Smooth muscle cell (in vitro differentiated cells): Measurements from ENCODE around the gene CRYGC. TPM values are rescaled to one million over a fixed set of nuclear protein-coding genes. Genes with fewer than 3 reads are reported as not detected.

Source experiments
- DNase-seq: peaks from one replicate; lab custom pipeline; 2025; ENCODE audit not compliant: unreplicated experiment; lab: John Stamatoyannopoulos, UW
- H2AFZ ChIP-seq: fragments of 200-600 bp; sonication (generic); 2 replicates; pipeline ENCODE4 v1.6.0; 2016; ENCODE audit warnings: antibody characterized with exemption, low read depth, mild to moderate bottlenecking
- H3F3A ChIP-seq: fragments of 200-600 bp; sonication (generic); 2 replicates; pipeline ENCODE4 v1.6.0; 2017; ENCODE audit warnings: antibody characterized with exemption, low read depth
- H3K27ac ChIP-seq: fragments of 200-600 bp; sonication (generic); 2 replicates; pipeline ENCODE4 v1.5.1; 2016; ENCODE audit warnings: low read depth, mild to moderate bottlenecking
- H3K27me3 ChIP-seq: fragments of 200-600 bp; sonication (generic); 2 replicates; pipeline ENCODE4 v1.6.1; 2016; ENCODE audit warnings: low read depth, mild to moderate bottlenecking
- H3K36me3 ChIP-seq: fragments of 200-600 bp; sonication (generic); 2 replicates; pipeline ENCODE4 v1.5.1; 2016; ENCODE audit warnings: low read depth
- H3K4me1 ChIP-seq: fragments of 200-600 bp; sonication (generic); 2 replicates; pipeline ENCODE4 v1.5.1; 2016; ENCODE audit warnings: low read depth
- H3K4me2 ChIP-seq: fragments of 200-600 bp; sonication (generic); 2 replicates; pipeline ENCODE4 v1.6.0; 2016; ENCODE audit warnings: mild to moderate bottlenecking
- H3K4me3 ChIP-seq: fragments of 200-600 bp; sonication (generic); 2 replicates; pipeline ENCODE4 v1.5.1; 2016; ENCODE audit warnings: mild to moderate bottlenecking
- H3K79me2 ChIP-seq: fragments of 200-600 bp; sonication (generic); 2 replicates; pipeline ENCODE4 v1.6.0; 2016; ENCODE audit warnings: low read depth, mild to moderate bottlenecking
- H3K9ac ChIP-seq: fragments of 200-600 bp; sonication (generic); 2 replicates; pipeline ENCODE4 v1.6.0; 2016; ENCODE audit warnings: low read depth
- H3K9me3 ChIP-seq: fragments of 200-600 bp; sonication (generic); replicated peaks from 2 replicates; pipeline ENCODE4 v1.5.1; 2016; ENCODE audit warnings: low read depth
- H4K20me1 ChIP-seq: fragments of 200-600 bp; sonication (generic); 2 replicates; pipeline ENCODE4 v1.6.0; 2016; ENCODE audit warnings: low read depth
- WGBS: methylation state at CpG from one replicate; pipeline ENCODE4 v1.1.7; 2016; ENCODE audit warnings: low lambda C conversion rate; 5-methylcytosine and 5-hydroxymethylcytosine counted together
- polyA plus RNA-seq: library from polyadenylated mRNA; unstranded; fragments of >200 nt; fragmentation: Nextera tagmentation; extraction: Ambion mirVana; gene quantifications from 2 replicates; pipeline ENCODE4 v1.2.1, GENCODE V29; 2016
- total RNA-seq: library from RNA; depleted of rRNA; stranded (reverse); fragments of >200 nt; gene quantifications from 2 replicates; pipeline ENCODE4 v1.2.3, GENCODE V29; 2014
- TF ChIP-seq, protein P1 (sequence below): fragments of 200-600 bp; sonication (generic); IDR thresholded peaks from 2 replicates; pipeline ENCODE4 v1.5.1; 2017; ENCODE audit warnings: borderline replicate concordance, mild to moderate bottlenecking, antibody characterized with exemption; ENCODE audit not compliant: insufficient read depth, poor library complexity, severe bottlenecking

CRYGC gene, protein sequence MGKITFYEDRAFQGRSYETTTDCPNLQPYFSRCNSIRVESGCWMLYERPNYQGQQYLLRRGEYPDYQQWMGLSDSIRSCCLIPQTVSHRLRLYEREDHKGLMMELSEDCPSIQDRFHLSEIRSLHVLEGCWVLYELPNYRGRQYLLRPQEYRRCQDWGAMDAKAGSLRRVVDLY
- total RNA-seq: not detected in 2 replicates
- polyA plus RNA-seq: not detected in 2 replicates

DNA sequence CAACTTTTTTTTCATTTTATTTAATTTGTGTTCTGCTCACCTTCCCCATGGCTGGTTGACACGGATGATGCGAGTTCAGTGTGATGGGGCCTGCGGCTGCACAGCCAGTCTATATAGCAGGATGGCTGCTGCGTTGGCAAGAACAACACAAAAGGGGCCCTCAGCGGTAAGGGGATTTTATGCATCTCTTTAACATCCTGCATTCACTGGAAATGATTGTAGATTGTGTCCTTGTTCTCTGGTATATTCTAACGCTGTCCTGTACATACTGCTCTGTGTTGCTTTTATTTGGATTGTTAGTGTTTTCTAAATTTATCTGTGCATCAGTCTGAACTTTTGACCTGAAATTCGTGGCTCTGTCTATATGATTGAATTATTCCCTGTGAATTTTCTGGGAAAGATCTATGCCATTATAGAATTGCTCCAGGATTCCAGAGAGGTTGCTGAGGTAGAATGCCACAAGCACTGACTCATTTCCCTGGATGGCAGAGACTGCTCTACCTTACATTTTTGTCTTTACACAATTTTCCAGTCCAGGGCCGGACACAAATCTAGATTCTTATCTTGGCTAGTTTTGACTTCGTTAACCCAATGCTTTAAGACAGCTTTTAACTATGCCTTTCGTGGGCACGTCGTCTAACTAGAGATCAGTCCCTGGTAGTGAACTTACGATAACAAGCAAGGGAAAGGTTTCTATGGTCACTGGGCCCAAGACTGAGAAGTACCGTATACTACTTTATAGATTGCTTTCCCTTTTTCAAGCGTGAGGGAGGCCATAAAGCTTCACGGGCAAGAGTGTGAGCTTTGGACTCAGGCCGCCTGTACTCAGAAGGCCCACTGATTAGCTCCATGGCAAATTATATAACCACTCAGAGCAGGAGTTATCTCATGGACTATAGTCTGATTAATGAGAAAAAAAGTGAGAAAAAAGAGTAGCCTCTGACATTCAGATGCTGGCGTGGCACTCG is at the start of gene CRYGC:
CRYGC (minus strand) TSS at position 85 of the 968 bp plus-strand sequence; CDS start at position 49, 36 bp downstream.
- Histone ChIP-seq H3K79me2 (no peaks in the 10 kb centered on the region), H3K27me3 (no peaks in the 10 kb centered on the region), H3K4me3 (no peak within 1 kb of the TSS), H3K9me3 (no peaks in the 10 kb centered on the region), H3F3A (peaks cover 4% of the 10 kb centered on the region), H4K20me1 (no peaks in the 10 kb centered on the region), H3K9ac (no peak within 1 kb of the TSS), H2AFZ (peak within 1 kb of the TSS; percentile 16), H3K36me3 (no peaks in the 10 kb centered on the region), H3K4me2 (peak within 1 kb of the TSS; percentile 55), H3K27ac (peak within 1 kb of the TSS; percentile 21), H3K4me1 (no peaks in the 10 kb centered on the region)
- DNase-seq: no peak
- TF ChIP-seq, protein P1, sequence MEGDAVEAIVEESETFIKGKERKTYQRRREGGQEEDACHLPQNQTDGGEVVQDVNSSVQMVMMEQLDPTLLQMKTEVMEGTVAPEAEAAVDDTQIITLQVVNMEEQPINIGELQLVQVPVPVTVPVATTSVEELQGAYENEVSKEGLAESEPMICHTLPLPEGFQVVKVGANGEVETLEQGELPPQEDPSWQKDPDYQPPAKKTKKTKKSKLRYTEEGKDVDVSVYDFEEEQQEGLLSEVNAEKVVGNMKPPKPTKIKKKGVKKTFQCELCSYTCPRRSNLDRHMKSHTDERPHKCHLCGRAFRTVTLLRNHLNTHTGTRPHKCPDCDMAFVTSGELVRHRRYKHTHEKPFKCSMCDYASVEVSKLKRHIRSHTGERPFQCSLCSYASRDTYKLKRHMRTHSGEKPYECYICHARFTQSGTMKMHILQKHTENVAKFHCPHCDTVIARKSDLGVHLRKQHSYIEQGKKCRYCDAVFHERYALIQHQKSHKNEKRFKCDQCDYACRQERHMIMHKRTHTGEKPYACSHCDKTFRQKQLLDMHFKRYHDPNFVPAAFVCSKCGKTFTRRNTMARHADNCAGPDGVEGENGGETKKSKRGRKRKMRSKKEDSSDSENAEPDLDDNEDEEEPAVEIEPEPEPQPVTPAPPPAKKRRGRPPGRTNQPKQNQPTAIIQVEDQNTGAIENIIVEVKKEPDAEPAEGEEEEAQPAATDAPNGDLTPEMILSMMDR: no peak
- 37% methylated on average over 19 of the region's 19 CpGs for WGBS

DNA sequence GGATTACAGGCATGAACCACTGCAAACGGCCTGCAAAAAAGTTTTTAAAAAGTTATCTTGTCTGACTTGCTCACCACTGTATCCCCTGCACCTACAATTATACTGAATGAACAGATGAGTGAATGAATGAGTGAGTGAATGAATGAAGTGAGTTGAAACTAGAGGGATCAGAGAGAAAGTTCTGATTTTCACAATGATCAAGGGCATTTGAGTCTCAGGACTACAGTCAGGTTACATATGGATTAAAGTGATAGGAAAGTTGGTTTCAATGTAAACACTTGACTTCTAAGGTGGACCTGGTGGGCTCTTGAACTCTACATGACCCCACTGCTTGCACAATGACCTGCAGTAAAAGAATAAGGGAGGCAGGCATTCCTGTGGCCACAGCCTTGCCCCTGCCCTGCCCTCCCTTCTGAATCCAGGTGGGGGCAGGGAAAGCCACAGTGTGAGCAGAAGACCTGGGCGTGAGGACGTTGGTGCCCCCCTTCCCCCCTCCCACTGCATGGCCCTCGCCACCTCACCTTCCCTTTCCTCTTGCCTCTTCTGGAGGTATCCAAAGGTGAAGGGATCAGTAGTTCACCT is 49.5 kb upstream of the CRYGC start:
- Histone ChIP-seq H3K4me1 (peaks cover 10% of the 10 kb centered on the region), H3K9me3 (no peaks in the 10 kb centered on the region), H3K9ac (no peak overlapping the region), H3K79me2 (no peaks in the 10 kb centered on the region), H3K4me2 (no peak overlapping the region), H3K27me3 (no peaks in the 10 kb centered on the region), H2AFZ (no peak overlapping the region), H3K4me3 (no peak overlapping the region), H4K20me1 (no peaks in the 10 kb centered on the region), H3F3A (no peaks in the 10 kb centered on the region), H3K27ac (no peak overlapping the region), H3K36me3 (no peaks in the 10 kb centered on the region)
- no peak for DNase-seq
- TF ChIP-seq, protein P1: no peak
- WGBS: 74% methylated on average over 4 of the region's 4 CpGs

DNA sequence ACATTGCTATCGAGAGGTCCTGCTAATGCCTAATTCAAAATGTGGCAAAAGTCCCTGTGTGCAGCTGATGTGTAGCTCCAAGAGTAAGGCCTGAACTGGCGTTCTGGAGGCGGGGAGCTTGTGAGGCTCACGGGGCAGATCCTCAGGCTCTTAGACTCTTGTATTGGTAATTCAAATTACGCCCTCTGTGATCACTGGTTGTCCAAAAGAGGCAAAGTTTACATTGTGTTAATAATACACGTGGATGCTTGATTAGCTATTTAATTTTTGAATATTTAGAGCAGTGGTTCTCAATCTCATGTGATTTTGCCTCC is 46.2 kb upstream of the CRYGC start:
- Histone ChIP-seq H3K36me3 (no peaks in the 10 kb centered on the region), H3K27me3 (no peaks in the 10 kb centered on the region), H3F3A (no peaks in the 10 kb centered on the region), H3K4me1 (peaks cover 4% of the 10 kb centered on the region), H3K27ac (no peak overlapping the region), H3K4me2 (no peak overlapping the region), H2AFZ (peak overlapping the region; percentile 82), H3K9ac (no peak overlapping the region), H3K9me3 (no peaks in the 10 kb centered on the region), H3K79me2 (no peaks in the 10 kb centered on the region), H3K4me3 (no peak overlapping the region), H4K20me1 (no peaks in the 10 kb centered on the region)
- DNase-seq: no peak
- TF ChIP-seq, protein P1: no peak
- WGBS: 74% methylated on average over 6 of the region's 6 CpGs
